Measurements from ENCODE around the gene LOC128125822.
A peak's percentile ranks its signal among the peaks of the same experiment; 100 is the strongest.

LOC128125822 gene

GRCh38 chr6:63527658-63528514 is 44.4 kb upstream of the LOC128125822 start:
- Histone ChIP-seq H3K27me3 (ENCODE audit: control insufficient read depth, insufficient read depth, low read length) (no peaks in the 10 kb centered on the region), H3K4me3 (ENCODE audit: low read depth, low read length) (no peak overlapping the region), H3K36me3 (ENCODE audit: control insufficient read depth, insufficient read depth, low read length) (no peaks in the 10 kb centered on the region)
- DNase-seq (ENCODE audit: low read depth) = peak; percentile 46
- POLR2A ChIA-PET = no interaction called here
- no peak for TF ChIP-seq CTCF (IDR thresholded peaks at IDR 0.05; ENCODE audit: insufficient read depth, low read depth, low read length)
- CTCF ChIA-PET = interaction anchor here (0.7 kb wide), 1 partner anchor 9 kb away, joined by 3 read pairs; no protein-coding TSS in a partner anchor

GRCh38 chr6:63529498-63529897 is 42.8 kb upstream of the LOC128125822 start:
- no peaks in the 10 kb centered on the region for H3K27me3 ChIP-seq (ENCODE audit: control insufficient read depth, insufficient read depth, low read length)
- TF ChIP-seq CTCF (IDR thresholded peaks at IDR 0.05; ENCODE audit: insufficient read depth, low read depth, low read length) = no peak
- ChIA-PET CTCF (no interaction called here), POLR2A (no interaction called here)
- no peak overlapping the region for H3K4me3 ChIP-seq (ENCODE audit: low read depth, low read length)
- DNase-seq (ENCODE audit: low read depth) = no peak
- no peaks in the 10 kb centered on the region for H3K36me3 ChIP-seq (ENCODE audit: control insufficient read depth, insufficient read depth, low read length)

- POLR2A ChIA-PET = no interaction called here
These were observed 42.1 kb upstream of the LOC128125822 start for GRCh38 chr6:63530182-63530581.

GRCh38 chr6:63530991-63531390 is 41.3 kb upstream of the LOC128125822 start:
- H3K27me3 ChIP-seq (ENCODE audit: control insufficient read depth, insufficient read depth, low read length) = no peaks in the 10 kb centered on the region
- no peak for DNase-seq (ENCODE audit: low read depth)

More at GRCh38 chr6:63530182-63530581, 42.1 kb upstream of the LOC128125822 start:
- Histone ChIP-seq H3K4me3 (ENCODE audit: low read depth, low read length) (no peak overlapping the region), H3K36me3 (ENCODE audit: control insufficient read depth, insufficient read depth, low read length) (no peaks in the 10 kb centered on the region), H3K27me3 (ENCODE audit: control insufficient read depth, insufficient read depth, low read length) (no peaks in the 10 kb centered on the region)
- CTCF ChIA-PET = no interaction called here
- no peak for DNase-seq (ENCODE audit: low read depth)
- TF ChIP-seq CTCF (IDR thresholded peaks at IDR 0.05; ENCODE audit: insufficient read depth, low read depth, low read length) = no peak

More at GRCh38 chr6:63530991-63531390, 41.3 kb upstream of the LOC128125822 start:
- ChIA-PET POLR2A (no interaction called here), CTCF (no interaction called here)
- Histone ChIP-seq H3K36me3 (ENCODE audit: control insufficient read depth, insufficient read depth, low read length) (no peaks in the 10 kb centered on the region), H3K4me3 (ENCODE audit: low read depth, low read length) (no peak overlapping the region)
- TF ChIP-seq CTCF (IDR thresholded peaks at IDR 0.05; ENCODE audit: insufficient read depth, low read depth, low read length) = no peak

Measured in BJ (cell line).